Duodenal mucosa (tissue), 2 donors: Measurements from ENCODE around the gene CDC25B.
"Not testable (repeated sequence)": the region's sequence is repeated elsewhere in the genome, so short reads cannot be mapped to it uniquely, and the experiment has no call there.

Experiments used
- H3K27ac ChIP-seq: one replicate; pipeline ENCODE4 v1.7.0; 2013; ENCODE audit warnings: low read depth, low read length
- H3K27me3 ChIP-seq, 2 donors: one replicate each; pipeline ENCODE4 v1.7.0; 2013; ENCODE audit warnings: low read length in 2 of 2, control low read depth in 1 of 2; ENCODE audit not compliant: insufficient read depth in 2 of 2, control insufficient read depth in 1 of 2
- H3K36me3 ChIP-seq, 2 donors: one replicate each; pipeline ENCODE4 v1.7.0; 2013; ENCODE audit warnings: low read length in 2 of 2, control low read depth in 1 of 2; ENCODE audit not compliant: insufficient read depth in 2 of 2, control insufficient read depth in 1 of 2
- H3K4me1 ChIP-seq, 2 donors: one replicate each; pipeline ENCODE4 v1.7.0; 2013; ENCODE audit warnings: low read length in 2 of 2, control low read depth in 1 of 2; ENCODE audit not compliant: insufficient read depth in 2 of 2, control insufficient read depth in 1 of 2
- H3K4me3 ChIP-seq, 2 donors: one replicate each; pipeline ENCODE4 v1.7.0; 2013; ENCODE audit warnings: low read length in 2 of 2, low read depth in 1 of 2
- H3K9ac ChIP-seq, 2 donors: one replicate each; pipeline ENCODE4 v1.7.0; 2013; ENCODE audit warnings: low read length in 2 of 2, low read depth in 1 of 2
- H3K9me3 ChIP-seq, 2 donors: one replicate each; pipeline ENCODE4 v1.7.0; 2013; ENCODE audit warnings: low read length in 2 of 2, control low read depth in 1 of 2; ENCODE audit not compliant: control insufficient read depth in 1 of 2

CDC25B gene

DNA sequence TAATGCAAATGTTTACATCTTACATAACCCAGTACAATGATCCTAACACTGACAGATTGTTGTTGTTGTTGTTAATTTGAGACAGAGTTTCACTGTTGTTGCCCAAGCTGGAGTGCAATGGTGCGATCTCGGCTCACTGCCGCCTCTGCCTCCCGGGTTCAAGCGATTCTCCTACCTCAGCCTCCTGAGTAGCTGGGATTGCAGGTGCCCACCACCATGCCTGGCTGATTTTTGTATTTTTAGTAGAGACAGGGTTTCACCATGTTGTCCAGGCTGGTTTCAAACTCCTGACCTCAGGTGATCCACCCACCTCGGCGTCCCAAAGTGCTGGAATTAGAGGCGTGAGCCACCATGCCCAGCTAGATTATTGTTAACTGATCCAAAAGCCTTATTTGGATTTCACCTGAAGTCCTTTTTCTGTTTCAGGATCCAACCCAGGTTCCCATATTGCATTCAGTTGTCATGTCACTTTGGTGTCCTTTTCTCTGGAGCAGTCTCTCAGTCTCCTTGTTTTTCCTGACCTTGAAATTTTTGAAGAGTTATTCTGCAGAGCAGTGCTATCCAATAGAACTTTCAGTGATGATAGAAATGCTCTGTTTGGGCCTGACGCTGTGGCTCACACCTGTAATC lies 48.0 kb downstream of the CDC25B start:
- not testable (repeated sequence) for H3K9me3 ChIP-seq, H3K27me3 ChIP-seq, H3K36me3 ChIP-seq, H3K27ac ChIP-seq, H3K9ac ChIP-seq, H3K4me3 ChIP-seq
- peaks cover 24 to 50% of the 10 kb centered on the region in 2 donors for H3K4me1 ChIP-seq

DNA sequence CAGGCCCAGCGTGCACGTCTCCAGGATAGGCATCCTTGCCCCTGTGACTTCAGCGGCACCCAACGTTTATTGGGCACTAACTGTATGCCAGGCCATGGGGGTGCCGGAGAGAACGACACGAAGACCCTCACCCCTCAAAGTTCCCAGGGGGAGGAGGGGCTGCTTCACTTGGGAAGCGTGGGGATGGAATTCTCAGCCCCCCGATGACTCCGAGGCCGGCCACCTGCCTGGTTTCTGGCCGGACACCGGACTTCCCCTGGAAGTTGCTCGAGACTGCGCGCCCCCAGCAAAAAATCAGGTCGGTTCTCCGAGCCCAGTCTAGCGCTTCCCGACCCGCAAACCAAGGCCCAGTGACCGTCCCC lies 50.2 kb downstream of the CDC25B start:
- Histone ChIP-seq H3K27ac (peak overlapping the region; percentile 90), H3K4me1 (peaks cover 24 to 50% of the 10 kb centered on the region in 2 donors), H3K27me3 (no peaks in the 10 kb centered on the region), H3K9me3 (no peaks in the 10 kb centered on the region), H3K9ac (peak overlapping the region; percentile 97 to 98), H3K4me3 (peak overlapping the region; percentile 93 to 96), H3K36me3 (no peaks in the 10 kb centered on the region)

DNA sequence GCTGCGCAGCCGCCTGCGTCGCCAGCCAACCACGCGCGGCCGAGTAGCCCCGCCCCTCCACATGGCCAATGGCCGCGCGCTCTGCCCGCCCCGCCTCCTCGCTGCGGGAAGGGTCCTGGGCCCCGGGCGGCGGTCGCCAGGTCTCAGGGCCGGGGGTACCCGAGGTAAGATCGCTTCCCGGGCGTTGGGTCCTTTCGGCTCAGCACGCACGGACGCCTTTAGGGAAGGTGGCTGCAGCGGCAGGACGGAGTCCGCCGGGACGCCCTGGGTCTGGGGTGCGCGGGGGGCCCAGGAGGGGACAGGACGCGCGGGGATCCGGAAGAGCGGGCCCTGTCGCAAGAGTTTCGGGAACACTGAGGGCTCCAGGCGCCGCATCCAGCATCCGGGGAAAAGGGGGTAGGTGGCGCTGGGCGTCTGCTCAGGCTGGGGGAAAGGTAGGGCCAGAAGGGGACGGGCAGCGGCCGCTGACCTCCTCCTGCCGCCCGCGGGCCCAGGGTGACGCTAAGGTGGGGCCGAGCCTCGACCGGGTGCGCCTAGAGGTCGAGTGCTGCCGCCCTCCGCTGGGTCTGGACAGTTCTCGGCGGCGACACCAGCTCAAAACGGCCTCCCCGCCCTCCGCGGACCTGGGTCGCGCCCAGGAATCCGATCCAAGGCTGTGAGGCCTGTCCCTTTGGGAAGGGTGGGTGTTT lies 50.8 kb downstream of the CDC25B start, which contains the start of gene MAVS:
MAVS (plus strand) TSS at position 95 of the 689 bp plus-strand sequence. CDS start 7,791 bp downstream, outside the sequence.
- H3K27ac ChIP-seq, result peak within 1 kb of the TSS; percentile 91
- H3K4me3 ChIP-seq, result peak within 1 kb of the TSS; percentile 93 to 96
- H3K4me1 ChIP-seq, result peaks cover 24 to 50% of the 10 kb centered on the region in 2 donors
- no peaks in the 10 kb centered on the region for H3K9me3 ChIP-seq
- H3K9ac ChIP-seq, result peak within 1 kb of the TSS; percentile 97 to 98
- H3K27me3 ChIP-seq, result no peaks in the 10 kb centered on the region
- H3K36me3 ChIP-seq, result no peaks in the 10 kb centered on the region

DNA sequence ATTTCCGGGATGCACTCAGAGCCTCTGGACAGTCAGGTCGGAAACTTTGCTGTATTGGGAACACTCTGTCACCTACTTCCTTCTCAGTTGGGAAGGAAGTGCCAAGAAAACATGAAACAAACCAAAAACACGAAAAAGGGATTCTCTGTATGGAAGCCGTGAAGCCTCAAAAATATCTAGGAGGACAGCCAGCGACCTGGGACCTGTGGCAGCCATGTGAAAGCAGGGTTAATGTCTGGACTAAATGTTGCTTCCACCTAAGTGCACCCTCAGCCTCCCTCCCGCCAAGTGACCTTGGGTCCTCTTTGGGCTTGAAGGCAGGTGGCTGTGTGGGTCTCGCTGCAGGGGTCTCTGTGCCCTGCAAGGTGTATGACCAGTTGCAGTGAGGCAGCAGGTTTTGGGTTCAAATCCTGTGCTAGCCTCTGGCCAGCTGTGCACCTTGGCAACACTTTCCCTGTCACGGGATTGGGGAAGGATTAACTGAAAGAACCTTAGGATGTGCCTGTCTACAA lies 51.4 kb downstream of the CDC25B start:
- Histone ChIP-seq H3K4me3 (peak overlapping the region; percentile 93 to 96), H3K9me3 (no peaks in the 10 kb centered on the region), H3K4me1 (peaks cover 24 to 45% of the 10 kb centered on the region in 2 donors), H3K27ac (peak overlapping the region; percentile 91), H3K27me3 (no peaks in the 10 kb centered on the region), H3K9ac (peak overlapping the region; percentile 97 to 98), H3K36me3 (no peaks in the 10 kb centered on the region)

DNA sequence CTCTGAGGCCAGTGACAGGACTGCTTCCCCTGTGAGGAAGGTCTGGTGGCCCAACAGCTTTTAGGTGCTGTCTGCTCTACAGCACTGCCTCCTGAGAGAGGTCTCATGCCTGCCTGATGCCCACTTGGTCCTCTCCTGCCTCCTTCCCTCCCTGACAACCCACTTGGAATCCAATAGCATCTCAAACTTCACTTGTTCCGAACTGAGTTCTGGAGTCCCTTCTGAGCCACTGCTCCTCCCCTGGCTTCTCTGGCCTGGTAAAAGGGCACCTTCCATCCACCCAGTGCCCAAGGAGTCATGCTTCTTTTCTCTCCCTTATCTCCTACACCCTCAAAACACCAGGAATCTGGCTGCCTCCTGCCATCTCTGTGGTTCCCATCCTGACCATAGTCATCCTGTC lies 52.5 kb downstream of the CDC25B start:
- Histone ChIP-seq H3K27me3 (no peaks in the 10 kb centered on the region), H3K4me3 (no peak overlapping the region), H3K36me3 (no peaks in the 10 kb centered on the region), H3K9ac (no peak overlapping the region), H3K27ac (no peak overlapping the region), H3K9me3 (no peaks in the 10 kb centered on the region), H3K4me1 (peaks cover 17 to 35% of the 10 kb centered on the region in 2 donors)

DNA sequence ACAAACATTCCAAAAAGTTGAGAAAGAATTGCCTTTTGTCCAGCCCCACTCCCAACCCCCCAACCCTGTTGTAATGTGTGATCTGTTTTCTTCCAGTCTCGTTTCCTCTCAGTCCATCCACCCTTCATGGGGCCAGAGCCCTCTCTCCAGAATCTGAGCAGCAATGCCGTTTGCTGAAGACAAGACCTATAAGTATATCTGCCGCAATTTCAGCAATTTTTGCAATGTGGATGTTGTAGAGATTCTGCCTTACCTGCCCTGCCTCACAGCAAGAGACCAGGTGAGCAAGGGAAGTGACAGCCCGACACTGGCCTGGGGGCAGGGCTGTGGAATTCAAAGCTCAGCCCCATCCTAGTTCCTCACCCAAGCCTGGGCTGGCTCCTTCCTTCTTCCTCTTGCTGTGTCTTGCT lies 58.4 kb downstream of the CDC25B start:
- Histone ChIP-seq H3K4me3 (no peak overlapping the region), H3K4me1 (peaks cover 5 to 8% of the 10 kb centered on the region in 2 donors), H3K36me3 (peaks cover 16 to 34% of the 10 kb centered on the region in 2 donors), H3K9ac (no peak overlapping the region), H3K9me3 (no peaks in the 10 kb centered on the region), H3K27me3 (no peaks in the 10 kb centered on the region), H3K27ac (no peak overlapping the region)
